ENCODE results near the gene MARCHF11. TPM values are rescaled to one million over a fixed set of nuclear protein-coding genes. Genes with fewer than 3 reads are reported as not detected.

Gene MARCHF11
- total RNA-seq (not detected in 2 replicates), polyA plus RNA-seq (not detected in 2 replicates), polyA minus RNA-seq (ENCODE audit: low replicate concordance) (not detected in 2 replicates)
- not detected in 2 replicates for polyA plus RNA-seq (2012)

GRCh38 chr5:16179511-16179935 is at the start of gene MARCHF11:
TSS of gene MARCHF11 (minus strand) at chr5:16179791. CDS start at chr5:16179575, 216 bp downstream.
- Histone ChIP-seq H3K36me3 (ENCODE audit: control insufficient read depth, insufficient read depth, low read length) (no peaks in the 10 kb centered on the region), H3K4me2 (ENCODE audit: extremely low read depth, insufficient read depth, low read length) (no peak within 1 kb of the TSS), H3K27ac (ENCODE audit: insufficient read depth, low read length) (no peak within 1 kb of the TSS), H4K20me1 (ENCODE audit: control insufficient read depth, extremely low read depth, insufficient read depth, low read length) (no peaks in the 10 kb centered on the region), H2AFZ (ENCODE audit: low read length) (no peak within 1 kb of the TSS), H3K9me3 (ENCODE audit: control insufficient read depth, insufficient read depth, low read depth, low read length) (no peaks in the 10 kb centered on the region), H3K9ac (ENCODE audit: insufficient read depth, low read length) (no peak within 1 kb of the TSS), H3K4me1 (ENCODE audit: control insufficient read depth, extremely low read depth, insufficient read depth, low read length) (no peaks in the 10 kb centered on the region), H3K79me2 (ENCODE audit: control insufficient read depth, insufficient read depth, low read length) (no peaks in the 10 kb centered on the region), H3K4me3 (replicated peaks in 1 of 4; ENCODE audit: control extremely low read depth in 1 of 4, insufficient read depth in 1 of 4, low read depth in 3 of 4, low read length in 4 of 4) (no peak within 1 kb of the TSS), H3K27me3 (ENCODE audit: control insufficient read depth, insufficient read depth, low read length) (peaks cover 11% of the 10 kb centered on the region)
- TF ChIP-seq CTCF (conservative IDR thresholded peaks at IDR 0.05 in 1 of 2, IDR thresholded peaks at IDR 0.05 in 1 of 2; ENCODE audit: low read depth in 1 of 2, low read length in 2 of 2) (no peak), EZH2 (IDR thresholded peaks at IDR 0.05; ENCODE audit: low read length, missing control alignments) (no peak)
- no peak for DNase-seq (ENCODE audit: low read depth in 2 of 2)

- Histone ChIP-seq H3K79me2 (ENCODE audit: control insufficient read depth, insufficient read depth, low read length) (no peaks in the 10 kb centered on the region), H3K4me3 (replicated peaks in 1 of 4; ENCODE audit: control extremely low read depth in 1 of 4, insufficient read depth in 1 of 4, low read depth in 3 of 4, low read length in 4 of 4) (no peak overlapping the region), H3K36me3 (ENCODE audit: control insufficient read depth, insufficient read depth, low read length) (no peaks in the 10 kb centered on the region), H3K9ac (ENCODE audit: insufficient read depth, low read length) (no peak overlapping the region), H3K4me1 (ENCODE audit: control insufficient read depth, extremely low read depth, insufficient read depth, low read length) (no peaks in the 10 kb centered on the region), H4K20me1 (ENCODE audit: control insufficient read depth, extremely low read depth, insufficient read depth, low read length) (no peaks in the 10 kb centered on the region), H2AFZ (ENCODE audit: low read length) (no peak overlapping the region), H3K27ac (ENCODE audit: insufficient read depth, low read length) (no peak overlapping the region), H3K27me3 (ENCODE audit: control insufficient read depth, insufficient read depth, low read length) (no peaks in the 10 kb centered on the region), H3K9me3 (ENCODE audit: control insufficient read depth, insufficient read depth, low read depth, low read length) (no peaks in the 10 kb centered on the region), H3K4me2 (ENCODE audit: extremely low read depth, insufficient read depth, low read length) (no peak overlapping the region)
- no peak for DNase-seq (ENCODE audit: low read depth in 2 of 2)
- no peak for TF ChIP-seq EZH2 (IDR thresholded peaks at IDR 0.05; ENCODE audit: low read length, missing control alignments)
- no peak for TF ChIP-seq CTCF (conservative IDR thresholded peaks at IDR 0.05 in 1 of 2, IDR thresholded peaks at IDR 0.05 in 1 of 2; ENCODE audit: low read depth in 1 of 2, low read length in 2 of 2)
Measured at GRCh38 chr5:16225927-16226326, 46.3 kb upstream of the MARCHF11 start.

GRCh38 chr5:16192311-16192710 is 12.7 kb upstream of the MARCHF11 start:
- Histone ChIP-seq H3K27me3 (ENCODE audit: control insufficient read depth, insufficient read depth, low read length) (no peaks in the 10 kb centered on the region), H3K9ac (ENCODE audit: insufficient read depth, low read length) (no peak overlapping the region), H3K4me3 (replicated peaks in 1 of 4; ENCODE audit: control extremely low read depth in 1 of 4, insufficient read depth in 1 of 4, low read depth in 3 of 4, low read length in 4 of 4) (no peak overlapping the region), H3K9me3 (ENCODE audit: control insufficient read depth, insufficient read depth, low read depth, low read length) (no peaks in the 10 kb centered on the region), H3K27ac (ENCODE audit: insufficient read depth, low read length) (no peak overlapping the region), H2AFZ (ENCODE audit: low read length) (no peak overlapping the region), H4K20me1 (ENCODE audit: control insufficient read depth, extremely low read depth, insufficient read depth, low read length) (no peaks in the 10 kb centered on the region), H3K79me2 (ENCODE audit: control insufficient read depth, insufficient read depth, low read length) (no peaks in the 10 kb centered on the region), H3K4me2 (ENCODE audit: extremely low read depth, insufficient read depth, low read length) (no peak overlapping the region), H3K36me3 (ENCODE audit: control insufficient read depth, insufficient read depth, low read length) (no peaks in the 10 kb centered on the region), H3K4me1 (ENCODE audit: control insufficient read depth, extremely low read depth, insufficient read depth, low read length) (no peaks in the 10 kb centered on the region)
- DNase-seq (ENCODE audit: low read depth in 2 of 2): no peak
- TF ChIP-seq CTCF (conservative IDR thresholded peaks at IDR 0.05 in 1 of 2, IDR thresholded peaks at IDR 0.05 in 1 of 2; ENCODE audit: low read depth in 1 of 2, low read length in 2 of 2) (no peak), EZH2 (IDR thresholded peaks at IDR 0.05; ENCODE audit: low read length, missing control alignments) (no peak)

Data from fibroblast of lung (primary cell).